ENCODE results near the gene MAPKAP1.

DNA sequence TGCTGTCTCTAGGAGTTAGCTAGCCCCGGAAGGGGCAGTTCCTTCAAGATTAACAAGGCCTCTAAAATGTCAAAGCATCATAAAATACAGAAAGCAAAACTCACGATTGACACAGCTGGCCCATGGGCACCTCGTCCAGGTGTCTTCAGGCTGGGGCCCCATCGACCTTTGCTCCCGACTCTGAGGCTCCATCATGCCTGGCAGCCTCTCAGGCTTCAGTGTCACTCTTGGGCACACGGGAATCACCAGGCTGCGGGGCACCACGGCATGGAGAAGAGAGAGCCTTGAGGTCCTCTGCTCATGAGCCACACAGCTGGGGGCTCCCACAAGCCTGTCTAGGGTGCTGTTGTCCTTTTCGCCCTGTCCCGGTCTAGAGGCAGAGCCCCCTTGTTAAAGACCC lies 284.2 kb downstream of the MAPKAP1 start:
- TF ChIP-seq POLR2A (IDR thresholded peaks at IDR 0.05) (no peak), POLR2AphosphoS5 (IDR thresholded peaks at IDR 0.05; ENCODE audit: insufficient read depth in 1 of 2, low read depth in 1 of 2) (no peak)
- TF ChIP-seq, protein P1, sequence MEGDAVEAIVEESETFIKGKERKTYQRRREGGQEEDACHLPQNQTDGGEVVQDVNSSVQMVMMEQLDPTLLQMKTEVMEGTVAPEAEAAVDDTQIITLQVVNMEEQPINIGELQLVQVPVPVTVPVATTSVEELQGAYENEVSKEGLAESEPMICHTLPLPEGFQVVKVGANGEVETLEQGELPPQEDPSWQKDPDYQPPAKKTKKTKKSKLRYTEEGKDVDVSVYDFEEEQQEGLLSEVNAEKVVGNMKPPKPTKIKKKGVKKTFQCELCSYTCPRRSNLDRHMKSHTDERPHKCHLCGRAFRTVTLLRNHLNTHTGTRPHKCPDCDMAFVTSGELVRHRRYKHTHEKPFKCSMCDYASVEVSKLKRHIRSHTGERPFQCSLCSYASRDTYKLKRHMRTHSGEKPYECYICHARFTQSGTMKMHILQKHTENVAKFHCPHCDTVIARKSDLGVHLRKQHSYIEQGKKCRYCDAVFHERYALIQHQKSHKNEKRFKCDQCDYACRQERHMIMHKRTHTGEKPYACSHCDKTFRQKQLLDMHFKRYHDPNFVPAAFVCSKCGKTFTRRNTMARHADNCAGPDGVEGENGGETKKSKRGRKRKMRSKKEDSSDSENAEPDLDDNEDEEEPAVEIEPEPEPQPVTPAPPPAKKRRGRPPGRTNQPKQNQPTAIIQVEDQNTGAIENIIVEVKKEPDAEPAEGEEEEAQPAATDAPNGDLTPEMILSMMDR (IDR thresholded peaks at IDR 0.05), result no peak

Measured in vagina (tissue), 2 donors.